GM10266 (cell line): Measurements from ENCODE around the gene METTL25B.

Experiments
- DNase-seq: peaks from one replicate; pipeline ENCODE4 v3.0.0; 2012; ENCODE audit errors: extremely low spot score
- CTCF ChIP-seq: IDR thresholded peaks from 2 replicates; pipeline ENCODE4 v1.5.1; 2012; ENCODE audit warnings: mild to moderate bottlenecking, low read depth; ENCODE audit not compliant: control insufficient read depth, insufficient read depth; ENCODE audit errors: missing control alignments

The METTL25B gene

DNA sequence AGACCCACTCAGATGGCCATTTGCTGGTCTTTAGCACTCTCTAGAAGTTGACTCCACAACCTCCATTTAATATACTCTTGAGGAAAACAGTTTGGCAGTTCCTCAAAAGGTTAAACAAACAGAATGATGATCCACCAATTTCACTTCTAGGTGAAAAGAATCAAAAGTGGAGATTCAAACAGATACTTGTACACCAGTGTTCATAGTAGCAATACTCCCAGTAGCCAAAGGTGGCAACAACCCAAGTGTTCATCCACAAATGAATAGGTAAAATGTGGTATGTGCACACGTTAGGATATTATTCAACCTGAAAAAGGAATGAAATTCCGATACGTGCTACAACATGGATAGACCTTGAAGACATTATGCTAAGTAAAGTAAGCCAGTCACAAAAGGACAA is 45.3 kb downstream of the METTL25B start:
- DNase-seq, result no peak
- no peak for TF ChIP-seq CTCF

DNA sequence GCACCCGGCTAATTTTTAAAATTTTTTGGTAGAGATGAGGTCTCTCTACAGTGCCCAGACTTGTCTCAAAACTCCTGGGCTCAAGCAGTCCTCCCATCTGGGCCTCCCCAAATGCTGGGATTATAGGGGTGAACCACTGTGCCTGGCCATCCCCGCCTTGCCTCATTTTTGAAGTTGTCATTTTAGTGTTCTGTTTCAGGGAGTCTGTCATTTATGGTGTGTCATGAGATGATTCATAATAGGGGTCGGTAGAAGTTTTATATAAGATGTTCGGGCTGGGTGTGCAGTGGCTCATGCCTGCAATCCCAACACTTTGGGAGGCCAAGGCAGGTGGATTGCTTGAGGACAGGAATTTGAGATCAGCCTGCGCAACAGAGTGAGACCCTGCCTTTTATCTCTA is 47.5 kb downstream of the METTL25B start:
- no peak for DNase-seq
- no peak for TF ChIP-seq CTCF

- TF ChIP-seq CTCF, result no peak
- DNase-seq, result no peak
Measured at GRCh38 chr1:156776942-156777341, 48.7 kb downstream of the METTL25B start.

DNA sequence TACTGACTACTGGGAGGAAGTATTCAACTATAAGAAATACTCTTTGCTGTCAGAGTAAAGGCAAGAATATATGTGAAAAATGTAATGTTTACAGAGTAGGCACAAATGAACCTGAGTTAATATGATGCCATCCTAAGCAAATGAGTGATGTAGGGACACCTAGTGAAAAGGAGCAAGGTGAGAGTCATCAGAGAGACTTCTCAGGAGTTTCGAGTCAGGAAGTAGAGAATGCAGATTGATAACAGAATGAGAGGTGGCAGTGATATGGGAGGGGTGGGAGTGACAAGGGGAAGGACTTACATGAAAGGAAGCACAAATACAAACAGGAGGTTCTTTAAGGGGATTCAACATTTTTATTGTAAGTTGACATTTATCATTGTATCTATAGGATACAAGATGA is 49.3 kb downstream of the METTL25B start:
- no peak for DNase-seq
- TF ChIP-seq CTCF, result no peak

DNA sequence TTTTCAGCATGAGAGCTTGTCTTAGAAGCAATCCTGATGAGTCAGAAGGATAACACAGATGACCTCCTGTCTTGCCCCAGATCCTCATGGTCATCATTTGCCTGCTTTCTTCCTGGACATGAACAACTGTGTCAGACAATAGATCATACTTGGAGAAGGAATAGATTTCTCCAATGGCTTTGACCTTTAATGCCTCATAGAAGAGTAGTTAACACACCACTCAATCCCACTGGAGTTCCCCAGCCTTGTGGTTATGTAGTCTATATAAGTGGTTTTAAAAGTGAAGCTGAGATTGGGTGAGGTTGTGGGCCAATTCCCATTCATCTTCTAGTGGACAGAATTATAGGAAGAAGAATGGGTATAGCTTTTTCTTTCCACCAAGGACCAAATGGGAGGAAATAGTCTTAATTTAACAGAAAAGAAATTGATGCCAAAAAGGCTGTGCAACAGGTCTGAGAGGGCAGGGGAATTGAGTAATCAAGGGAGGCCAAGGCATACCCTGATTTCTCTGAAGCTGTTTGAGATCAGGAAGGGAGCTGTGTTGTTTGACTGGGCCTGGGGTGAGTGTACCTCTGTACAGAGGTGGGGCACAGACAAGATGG is 53.4 kb downstream of the METTL25B start:
- DNase-seq, result no peak
- TF ChIP-seq CTCF, result no peak

- DNase-seq, result no peak
- no peak for TF ChIP-seq CTCF
Measured at GRCh38 chr1:156785458-156785857, 57.2 kb downstream of the METTL25B start.
